HTR-8/SVneo (cell line): Measurements from ENCODE around the gene RAB15.

Experiments used
- DNase-seq: peaks from one replicate; pipeline ENCODE4 v3.0.0; 2011; ENCODE audit warnings: low spot score, mixed read lengths; ENCODE audit not compliant: insufficient read length
- FAIRE-seq: peaks from 2 replicates; lab custom pipeline; 2011; peaks lifted over from hg19 to GRCh38; lab: Jason Lieb, UNC

Gene RAB15

GRCh38 chr14:64992328-64992885 is 20.3 kb upstream of the RAB15 start:
- peak; percentile 88 for FAIRE-seq
- DNase-seq: no peak

- FAIRE-seq: peak; percentile 40
- no peak for DNase-seq
Measured at GRCh38 chr14:64990939-64991338, 18.8 kb upstream of the RAB15 start.

GRCh38 chr14:64990296-64990695 is 18.2 kb upstream of the RAB15 start:
- DNase-seq (no peak), FAIRE-seq (no peak)

GRCh38 chr14:64987438-64987767 is 15.3 kb upstream of the RAB15 start:
- FAIRE-seq (no peak), DNase-seq (no peak)

GRCh38 chr14:64986648-64987437 is 14.7 kb upstream of the RAB15 start, which contains the start of gene FNTB:
TSS of gene FNTB (plus strand) at chr14:64986895. CDS start at chr14:64986954, 59 bp downstream.
- peak; percentile 100 for DNase-seq
- peak; percentile 100 for FAIRE-seq

- DNase-seq: peak; percentile 87
- FAIRE-seq: peak; percentile 92
Measured at GRCh38 chr14:64983439-64984310, 11.5 kb upstream of the RAB15 start.

- DNase-seq (no peak), FAIRE-seq (peak; percentile 77)
Measured at GRCh38 chr14:64979336-64980074, 7.4 kb upstream of the RAB15 start.

- DNase-seq (no peak), FAIRE-seq (peak; percentile 91)
Measured at GRCh38 chr14:64974563-64974962, 2.4 kb upstream of the RAB15 start.

- FAIRE-seq (peak; percentile 79), DNase-seq (no peak)
Measured at GRCh38 chr14:64973826-64974225, 1.7 kb upstream of the RAB15 start.

- FAIRE-seq (no peak), DNase-seq (no peak)
Measured at GRCh38 chr14:64973026-64973442, 898 bp upstream of the RAB15 start.

- DNase-seq: peak; percentile 60
- FAIRE-seq: no peak
Measured at GRCh38 chr14:64971491-64971942, 619 bp downstream of the RAB15 start.

- FAIRE-seq (no peak), DNase-seq (peak; percentile 82)
Measured at GRCh38 chr14:64970776-64971477, 1.2 kb downstream of the RAB15 start.

- FAIRE-seq (no peak), DNase-seq (no peak)
Measured at GRCh38 chr14:64970041-64970440, 2.1 kb downstream of the RAB15 start.

- FAIRE-seq (no peak), DNase-seq (no peak)
Measured at GRCh38 chr14:64968651-64969050, 3.5 kb downstream of the RAB15 start.

- DNase-seq: no peak
- FAIRE-seq: peak; percentile 94
Measured at GRCh38 chr14:64968167-64968566, 4.0 kb downstream of the RAB15 start.

GRCh38 chr14:64966976-64967375 is 5.2 kb downstream of the RAB15 start:
- FAIRE-seq (peak; percentile 89), DNase-seq (no peak)

GRCh38 chr14:64965356-64966000 is 6.7 kb downstream of the RAB15 start:
- no peak for DNase-seq
- FAIRE-seq: peak; percentile 87

GRCh38 chr14:64963611-64964010 is 8.5 kb downstream of the RAB15 start:
- DNase-seq: no peak
- no peak for FAIRE-seq

- DNase-seq (no peak), FAIRE-seq (no peak)
Measured at GRCh38 chr14:64960762-64961276, 11.3 kb downstream of the RAB15 start.
